Measurements from ENCODE around the gene HOXA2. TPM values are rescaled to one million over a fixed set of nuclear protein-coding genes. Genes with fewer than 3 reads are reported as not detected.
A peak's percentile ranks its signal among the peaks of the same experiment; 100 is the strongest.

The HOXA2 gene
- total RNA-seq, 2 experiments from 2014 or later = not detected

GRCh38 chr7:27138472-27138871 is 36.0 kb upstream of the HOXA2 start:
- H3K36me3 Mint-ChIP-seq (ENCODE audit: low read depth) = no peaks in the 10 kb centered on the region
- ChIA-PET POLR2A (no interaction called here), CTCF (no interaction called here)
- H3K27me3 Mint-ChIP-seq = peaks cover 57% of the 10 kb centered on the region
- H3K4me1 Mint-ChIP-seq = peaks cover 21% of the 10 kb centered on the region
- DNase-seq = no peak
- no peak overlapping the region for H3K4me3 Mint-ChIP-seq
- H3K9me3 Mint-ChIP-seq = no peaks in the 10 kb centered on the region
- no peak overlapping the region for H3K27ac Mint-ChIP-seq

- H3K9me3 Mint-ChIP-seq = no peaks in the 10 kb centered on the region
- no peak for DNase-seq
- no peaks in the 10 kb centered on the region for H3K36me3 Mint-ChIP-seq (ENCODE audit: low read depth)
- no peak overlapping the region for H3K4me3 Mint-ChIP-seq
- H3K27me3 Mint-ChIP-seq = peaks cover 61% of the 10 kb centered on the region
- POLR2A ChIA-PET = no interaction called here
- H3K27ac Mint-ChIP-seq = no peak overlapping the region
- CTCF ChIA-PET = no interaction called here
- peaks cover 21% of the 10 kb centered on the region for H3K4me1 Mint-ChIP-seq
Observed at GRCh38 chr7:27137640-27138315, 35.3 kb upstream of the HOXA2 start.

DNA sequence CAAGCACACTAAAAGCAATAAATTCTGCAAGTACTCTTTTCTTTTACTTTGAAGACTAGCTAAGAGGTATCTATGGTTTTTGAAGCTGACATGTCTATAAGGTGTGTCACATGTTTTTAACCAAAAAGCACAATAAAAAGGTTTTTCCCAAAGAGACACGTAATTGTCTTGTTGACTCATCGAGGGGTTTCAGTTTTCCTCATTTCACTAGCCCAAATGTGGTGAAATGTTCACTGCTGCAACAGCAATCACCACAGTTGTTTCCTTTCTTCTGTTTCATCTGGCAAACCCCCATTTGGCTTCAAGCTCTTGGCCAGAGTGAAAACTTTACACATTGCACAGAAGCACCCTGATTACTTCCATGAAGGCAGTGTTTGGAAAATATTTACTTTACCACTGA is 31.9 kb upstream of the HOXA2 start:
- no peak for DNase-seq
- peaks cover 2% of the 10 kb centered on the region for H3K9me3 Mint-ChIP-seq
- peaks cover 21% of the 10 kb centered on the region for H3K4me1 Mint-ChIP-seq
- ChIA-PET POLR2A (interaction anchor here (0.6 kb wide), 1 partner anchor 427 kb away, joined by 3 read pairs; no protein-coding TSS in a partner anchor), CTCF (interaction anchor here (0.5 to 1.2 kb wide), 2 partner anchors 16 to 72 kb away, joined by 4 to 6 read pairs; no protein-coding TSS in a partner anchor)
- H3K4me3 Mint-ChIP-seq = no peak overlapping the region
- no peaks in the 10 kb centered on the region for H3K36me3 Mint-ChIP-seq (ENCODE audit: low read depth)
- H3K27ac Mint-ChIP-seq = no peak overlapping the region
- peaks cover 66% of the 10 kb centered on the region for H3K27me3 Mint-ChIP-seq

GRCh38 chr7:27133409-27134231 is 31.1 kb upstream of the HOXA2 start:
- ChIA-PET CTCF (no interaction called here), POLR2A (interaction anchor here (0.6 kb wide), 1 partner anchor 426 kb away, joined by 3 read pairs; no protein-coding TSS in a partner anchor)
- Mint-ChIP-seq H3K4me1 (peaks cover 21% of the 10 kb centered on the region), H3K27me3 (peaks cover 69% of the 10 kb centered on the region), H3K4me3 (no peak overlapping the region), H3K9me3 (peaks cover 2% of the 10 kb centered on the region), H3K36me3 (ENCODE audit: low read depth) (no peaks in the 10 kb centered on the region), H3K27ac (no peak overlapping the region)
- no peak for DNase-seq

DNA sequence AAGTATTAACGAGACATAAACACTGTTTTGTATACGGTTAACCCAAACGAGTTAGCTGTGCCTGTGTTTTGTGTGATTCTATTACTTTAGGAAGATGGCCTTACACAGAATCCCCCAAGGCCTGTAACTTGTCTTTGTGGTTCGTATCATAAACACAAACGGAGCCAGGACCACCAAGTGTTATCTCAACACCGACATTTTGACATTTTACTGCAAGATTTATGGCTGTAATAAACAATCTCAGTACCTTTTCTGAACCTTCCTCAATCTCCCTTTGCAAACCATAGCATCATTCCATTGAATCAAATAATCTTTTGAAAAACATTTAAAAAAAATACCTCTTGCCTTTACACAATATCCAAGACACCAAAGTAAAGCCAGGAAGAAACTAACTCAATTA is 30.5 kb upstream of the HOXA2 start:
- H3K27ac Mint-ChIP-seq = no peak overlapping the region
- no peaks in the 10 kb centered on the region for H3K36me3 Mint-ChIP-seq (ENCODE audit: low read depth)
- POLR2A ChIA-PET = no interaction called here
- no peak overlapping the region for H3K4me3 Mint-ChIP-seq
- peaks cover 21% of the 10 kb centered on the region for H3K4me1 Mint-ChIP-seq
- no peak for DNase-seq
- CTCF ChIA-PET = no interaction called here
- H3K27me3 Mint-ChIP-seq = peaks cover 71% of the 10 kb centered on the region
- H3K9me3 Mint-ChIP-seq = peaks cover 2% of the 10 kb centered on the region

GRCh38 chr7:27132214-27132613 is 29.7 kb upstream of the HOXA2 start:
- POLR2A ChIA-PET = no interaction called here
- peaks cover 71% of the 10 kb centered on the region for H3K27me3 Mint-ChIP-seq
- H3K4me1 Mint-ChIP-seq = peaks cover 21% of the 10 kb centered on the region
- H3K36me3 Mint-ChIP-seq (ENCODE audit: low read depth) = no peaks in the 10 kb centered on the region
- CTCF ChIA-PET = interaction anchor here (0.5 to 1.5 kb wide), 2 partner anchors 13 to 891 kb away, joined by 5 to 6 read pairs; no protein-coding TSS in a partner anchor
- H3K27ac Mint-ChIP-seq = no peak overlapping the region
- H3K9me3 Mint-ChIP-seq = peaks cover 2% of the 10 kb centered on the region
- no peak overlapping the region for H3K4me3 Mint-ChIP-seq
- DNase-seq = no peak

GRCh38 chr7:27131390-27131819 is 28.9 kb upstream of the HOXA2 start:
- POLR2A ChIA-PET = no interaction called here
- Mint-ChIP-seq H3K4me3 (peak overlapping the region; percentile 43), H3K9me3 (peaks cover 2% of the 10 kb centered on the region), H3K36me3 (ENCODE audit: low read depth) (no peaks in the 10 kb centered on the region), H3K27me3 (peaks cover 72% of the 10 kb centered on the region), H3K4me1 (peaks cover 21% of the 10 kb centered on the region), H3K27ac (no peak overlapping the region)
- no peak for DNase-seq
- CTCF ChIA-PET = interaction anchor here (0.5 to 1.5 kb wide), 3 partner anchors 12 to 891 kb away, joined by 3 to 6 read pairs (median 5); no protein-coding TSS in a partner anchor

DNA sequence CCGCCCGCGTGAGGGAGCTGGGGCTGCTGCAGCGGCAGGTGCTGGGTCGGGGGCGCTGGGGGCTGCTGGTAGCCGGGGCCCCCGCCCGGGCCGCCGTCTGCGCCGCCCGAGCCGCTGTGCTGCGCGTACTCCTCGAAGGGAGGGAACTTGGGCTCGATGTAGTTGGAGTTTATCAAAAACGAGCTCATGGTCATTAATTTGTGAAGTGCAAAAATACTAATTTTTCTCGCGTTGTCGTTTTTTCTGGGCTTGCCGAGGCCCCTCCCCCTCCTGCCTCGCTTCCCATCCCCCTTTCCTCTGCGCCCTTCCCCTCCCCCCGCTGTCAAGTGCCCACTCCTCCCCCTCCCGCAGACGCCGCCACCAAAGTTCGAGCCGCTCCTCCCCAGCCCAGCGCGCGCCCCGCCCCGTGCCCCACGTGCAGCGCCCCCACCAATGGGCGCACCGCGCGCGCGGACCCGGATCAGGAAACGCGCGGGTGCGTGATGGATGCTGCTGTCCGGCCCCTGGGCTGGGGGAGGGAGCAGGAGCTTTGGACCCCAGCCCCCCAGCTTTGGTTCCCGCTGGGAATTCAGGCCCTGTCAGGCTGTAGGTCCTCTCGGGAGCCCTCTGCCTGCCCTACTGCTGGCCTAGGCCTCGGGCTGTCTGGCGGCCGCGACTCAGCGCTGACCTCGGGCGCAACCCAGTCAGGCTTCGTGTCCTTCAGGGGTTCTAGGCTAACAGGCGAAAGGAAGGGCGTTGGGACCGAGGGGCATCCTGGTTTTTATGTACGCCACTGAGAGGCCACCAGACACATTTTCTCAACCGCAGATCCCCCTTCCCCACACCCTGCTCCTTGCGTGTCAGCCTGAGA is 28.3 kb upstream of the HOXA2 start, which contains the start of gene HOXA4:
TSS of gene HOXA4 (minus strand) at position 218 of the 850 bp plus-strand sequence. CDS start at position 194, 24 bp downstream.
- Mint-ChIP-seq H3K4me1 (peaks cover 20% of the 10 kb centered on the region), H3K27ac (no peak within 1 kb of the TSS), H3K4me3 (peak within 1 kb of the TSS; percentile 43), H3K27me3 (peaks cover 72% of the 10 kb centered on the region), H3K36me3 (ENCODE audit: low read depth) (no peaks in the 10 kb centered on the region), H3K9me3 (peaks cover 2% of the 10 kb centered on the region)
- ChIA-PET CTCF (interaction anchor here (0.8 to 1.5 kb wide), 2 partner anchors 11 to 15 kb away, joined by 3 to 5 read pairs; no protein-coding TSS in a partner anchor), POLR2A (no interaction called here)
- DNase-seq = peak; percentile 63

GRCh38 chr7:27129729-27130539 is 27.5 kb upstream of the HOXA2 start:
- DNase-seq = no peak
- peaks cover 2% of the 10 kb centered on the region for H3K9me3 Mint-ChIP-seq
- peaks cover 66% of the 10 kb centered on the region for H3K27me3 Mint-ChIP-seq
- ChIA-PET CTCF (no interaction called here), POLR2A (no interaction called here)
- no peak overlapping the region for H3K27ac Mint-ChIP-seq
- H3K4me1 Mint-ChIP-seq = peaks cover 12% of the 10 kb centered on the region
- H3K36me3 Mint-ChIP-seq (ENCODE audit: low read depth) = no peaks in the 10 kb centered on the region
- H3K4me3 Mint-ChIP-seq = peak overlapping the region; percentile 6

DNA sequence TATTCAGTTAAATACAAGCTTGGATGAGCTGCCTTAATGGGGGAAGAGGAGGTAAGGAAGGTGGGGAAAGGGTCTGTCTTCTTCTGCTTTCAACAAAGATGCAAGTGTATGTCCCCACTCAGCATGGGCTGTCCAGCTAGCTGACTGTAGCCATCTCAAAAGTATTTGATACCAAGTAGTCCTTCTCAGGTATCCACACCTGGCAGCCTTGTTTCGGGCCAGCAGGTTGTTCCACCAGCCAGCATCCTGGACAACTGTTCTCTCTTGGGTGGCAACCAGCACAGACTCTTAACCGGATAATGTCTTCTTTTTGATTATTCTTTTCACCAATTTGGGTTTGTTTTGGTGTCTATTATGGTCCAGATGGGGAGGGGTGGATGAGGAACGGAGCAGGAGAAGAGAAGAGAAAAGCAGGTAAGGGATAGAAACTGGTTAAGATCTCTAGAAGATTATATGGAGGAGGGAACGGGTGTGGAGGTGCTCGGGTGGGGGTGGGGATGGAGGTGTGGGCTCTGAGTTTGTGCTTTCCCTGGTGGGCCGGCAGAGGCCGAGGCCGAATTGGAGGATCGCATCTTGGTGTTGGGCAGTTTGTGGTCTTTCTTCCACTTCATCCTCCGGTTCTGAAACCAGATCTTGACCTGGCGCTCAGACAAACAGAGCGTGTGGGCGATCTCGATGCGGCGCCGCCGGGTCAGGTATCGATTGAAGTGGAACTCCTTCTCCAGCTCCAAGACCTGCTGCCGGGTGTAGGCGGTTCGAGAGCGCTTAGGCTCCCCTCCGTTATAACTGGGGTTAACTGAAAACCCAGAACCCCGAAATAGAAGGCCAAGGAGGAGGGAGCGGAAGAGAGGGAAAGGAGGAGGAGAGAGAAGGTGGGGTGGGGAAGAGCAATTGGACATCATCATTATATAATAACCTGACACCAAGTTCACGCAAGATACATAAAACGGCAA is 26.6 kb upstream of the HOXA2 start:
- H3K4me3 Mint-ChIP-seq = peak overlapping the region; percentile 6
- no peak overlapping the region for H3K27ac Mint-ChIP-seq
- H3K9me3 Mint-ChIP-seq = peaks cover 2% of the 10 kb centered on the region
- peaks cover 57% of the 10 kb centered on the region for H3K27me3 Mint-ChIP-seq
- H3K36me3 Mint-ChIP-seq (ENCODE audit: low read depth) = no peaks in the 10 kb centered on the region
- no peak for DNase-seq
- ChIA-PET CTCF (no interaction called here), POLR2A (no interaction called here)
- H3K4me1 Mint-ChIP-seq = peaks cover 3% of the 10 kb centered on the region

DNA sequence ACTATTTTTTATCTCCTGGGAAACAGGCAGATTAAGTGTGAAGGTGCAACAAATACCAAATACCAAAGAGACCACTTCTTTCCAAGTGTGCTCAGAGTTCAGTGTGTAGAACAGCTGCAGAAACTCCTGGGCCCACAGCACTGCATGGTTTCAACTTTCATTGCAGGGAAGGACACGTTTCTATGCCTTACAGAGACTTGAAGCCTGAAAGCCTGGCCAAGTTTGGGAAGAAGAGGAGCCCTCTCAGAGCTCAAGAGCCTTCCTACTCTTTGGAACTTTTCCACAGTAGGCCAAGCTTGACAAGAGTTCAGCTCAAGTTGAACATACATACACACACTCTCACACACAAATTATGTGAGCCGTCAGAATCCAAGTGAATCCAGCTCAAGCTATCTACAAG is 25.6 kb upstream of the HOXA2 start:
- no peak overlapping the region for H3K4me3 Mint-ChIP-seq
- peaks cover 47% of the 10 kb centered on the region for H3K27me3 Mint-ChIP-seq
- H3K27ac Mint-ChIP-seq = no peak overlapping the region
- no peak for DNase-seq
- ChIA-PET POLR2A (no interaction called here), CTCF (interaction anchor here (0.6 kb wide), 1 partner anchor 170 kb away, joined by 3 read pairs; no protein-coding TSS in a partner anchor)
- H3K4me1 Mint-ChIP-seq = no peaks in the 10 kb centered on the region
- peaks cover 2% of the 10 kb centered on the region for H3K9me3 Mint-ChIP-seq
- no peaks in the 10 kb centered on the region for H3K36me3 Mint-ChIP-seq (ENCODE audit: low read depth)

Data from activated CD4-positive, alpha-beta T cell treated with anti-CD3 and anti-CD28 coated beads, Interleukin-2, amount 10 ng/mL, durations not matched to agents 7 days and 5 days (primary cell).